SH-SY5Y (cell line): ENCODE results near the gene ANXA4.

Experiments
- GATA2 ChIP-seq: IDR thresholded peaks from 2 replicates; pipeline ENCODE4 v1.6.1; 2011; ENCODE audit warnings: mild to moderate bottlenecking, low read depth, low read length
- GATA3 ChIP-seq: IDR thresholded peaks from 2 replicates; pipeline ENCODE4 v1.6.1; 2011; ENCODE audit warnings: low read depth, mild to moderate bottlenecking, low read length, moderate library complexity

DNA sequence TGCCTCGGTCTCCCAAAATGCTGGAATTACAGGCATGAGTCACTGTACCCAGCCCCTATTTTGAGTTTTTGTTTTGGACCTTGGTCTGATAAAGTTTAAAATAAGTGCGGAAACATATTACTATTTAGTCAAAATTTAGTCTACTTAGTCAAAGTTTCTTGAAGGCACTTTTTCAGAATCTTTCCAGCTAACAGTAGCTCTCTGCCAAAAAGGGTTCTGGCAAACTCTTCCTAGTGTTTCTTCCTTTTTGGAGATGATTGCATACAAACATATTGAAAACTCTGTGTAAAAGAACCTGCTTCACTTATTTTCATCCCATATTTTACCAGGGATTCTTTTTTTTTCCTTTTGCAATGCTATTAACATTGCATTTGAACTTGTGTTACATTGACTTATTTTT, 116.3 kb downstream of the ANXA4 start:
- no peak for TF ChIP-seq GATA2
- no peak for TF ChIP-seq GATA3
